ENCODE measurements around the gene BABAM2.
"Not testable (repeated sequence)": the region's sequence is repeated elsewhere in the genome, so short reads cannot be mapped to it uniquely, and the experiment has no call there.

BABAM2 gene

DNA sequence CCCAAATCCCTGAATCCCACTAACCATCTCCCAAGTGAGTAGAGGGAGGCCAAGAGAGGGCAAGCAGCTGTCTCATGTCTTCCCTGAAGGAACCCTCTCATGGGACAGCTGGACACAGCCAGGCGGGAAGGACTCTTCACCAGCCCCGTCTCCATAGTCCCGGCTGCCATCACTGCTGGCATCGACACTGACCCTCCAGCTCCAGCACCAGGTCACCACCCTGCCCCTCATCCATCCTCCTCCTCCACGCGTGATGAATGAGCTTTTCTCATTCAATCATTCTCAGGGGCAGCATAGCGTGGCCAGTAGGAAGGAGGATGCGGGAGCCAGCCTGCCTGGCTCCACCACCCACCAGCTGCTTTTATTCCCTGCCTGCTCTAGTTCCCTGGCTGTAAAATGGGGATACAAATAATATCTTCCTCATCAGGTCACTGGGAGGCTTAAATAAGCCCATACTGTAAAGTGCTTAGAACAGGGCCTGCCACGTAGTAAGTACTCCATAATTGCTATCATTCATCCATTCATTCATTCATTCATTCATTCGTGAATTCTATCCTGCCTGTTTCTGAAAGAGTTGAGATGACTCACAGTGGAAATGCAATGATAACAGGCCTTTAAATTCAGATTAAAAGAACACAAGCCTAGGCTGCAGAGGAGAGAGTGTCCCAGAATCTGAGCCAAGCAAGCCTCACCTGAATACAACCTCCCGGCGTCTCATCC is 471.6 kb downstream of the BABAM2 start:
- no peak for DNase-seq

DNA sequence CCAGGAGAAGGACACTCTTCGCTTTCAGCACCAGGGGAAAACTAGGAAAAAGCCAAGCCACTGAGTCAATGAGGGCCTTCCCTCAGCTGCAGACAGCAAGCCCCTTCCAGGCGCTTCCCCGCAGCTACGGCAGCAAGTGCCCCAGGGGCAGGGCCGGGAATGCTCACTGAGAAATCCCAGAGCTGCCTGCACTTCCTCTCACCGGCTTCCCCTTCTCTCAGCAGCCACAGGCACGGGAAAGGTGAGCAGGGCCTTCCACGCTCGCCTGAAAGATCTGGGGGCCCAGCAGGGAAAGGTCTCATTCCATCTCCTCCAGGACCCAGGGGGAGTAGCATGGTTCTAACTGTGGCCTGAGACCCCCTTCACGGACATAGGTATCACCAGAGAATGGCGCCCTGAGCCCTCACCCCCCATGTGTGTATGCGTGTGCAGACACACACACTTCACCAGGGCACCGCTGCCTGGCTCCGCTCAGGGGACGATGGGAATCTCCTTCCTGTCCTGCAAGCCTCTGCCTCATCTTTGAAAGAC is 472.5 kb downstream of the BABAM2 start:
- DNase-seq = no peak

- no peak for DNase-seq
These were observed 473.3 kb downstream of the BABAM2 start for GRCh38 chr2:28363686-28364280.

GRCh38 chr2:28364610-28365009 is 474.1 kb downstream of the BABAM2 start:
- no peak for DNase-seq

DNA sequence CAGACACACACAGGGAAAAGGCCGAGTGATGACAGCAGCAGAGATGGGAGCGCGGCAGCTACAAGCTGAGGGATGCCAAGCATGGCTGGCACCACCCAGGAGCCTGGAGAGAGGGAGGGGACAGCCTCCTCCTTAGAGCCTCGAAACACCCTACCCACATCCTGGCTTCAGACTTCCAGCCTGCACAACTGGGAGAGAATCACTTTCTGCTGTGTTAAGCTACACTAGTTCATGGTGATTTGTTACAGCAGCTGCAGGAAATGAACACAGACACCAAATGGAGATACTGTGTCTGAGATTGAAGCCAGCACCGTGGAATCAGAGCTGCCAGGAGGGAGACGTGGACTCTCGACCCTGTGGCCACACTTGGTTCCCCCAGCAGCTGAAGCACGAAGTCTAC is 474.6 kb downstream of the BABAM2 start:
- DNase-seq = peak; percentile 31

- DNase-seq = no peak
These were observed 475.6 kb downstream of the BABAM2 start for GRCh38 chr2:28366149-28366495.

GRCh38 chr2:28366496-28367282 is 476.2 kb downstream of the BABAM2 start:
- DNase-seq = no peak

DNA sequence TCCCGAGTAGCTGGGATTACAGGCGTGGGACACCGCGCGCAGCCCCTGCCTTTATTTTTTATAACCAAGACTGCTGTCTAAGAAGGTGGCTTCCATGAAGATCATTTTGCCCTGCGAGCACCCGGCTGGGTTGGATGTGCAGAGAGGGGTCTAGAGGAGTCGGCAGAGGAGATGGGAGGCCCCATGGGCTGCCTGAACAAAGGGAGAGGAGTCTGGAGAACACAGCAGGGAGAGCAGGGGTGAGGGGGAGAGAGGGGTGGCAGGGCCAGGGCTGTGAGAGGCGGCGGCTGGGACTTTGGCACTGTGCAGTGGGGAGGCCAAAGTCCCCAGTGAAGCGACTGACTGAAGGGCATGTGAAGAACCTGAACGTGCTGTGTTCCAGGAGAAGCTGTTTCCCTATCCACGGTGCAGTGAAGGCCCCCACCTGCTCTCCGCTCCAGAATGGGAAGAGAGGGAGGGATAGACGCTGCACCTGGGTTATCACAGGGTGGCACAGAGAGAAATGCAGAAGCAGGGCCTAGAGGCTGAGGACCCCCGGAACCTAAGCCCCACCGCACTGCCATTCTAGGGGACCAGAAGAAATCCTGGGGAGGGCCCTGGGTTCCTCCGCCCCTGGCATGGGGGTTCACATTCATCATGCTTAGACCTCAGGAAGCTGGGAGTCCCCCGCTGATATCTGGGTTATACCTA is 477.3 kb downstream of the BABAM2 start:
- DNase-seq = no peak

DNA sequence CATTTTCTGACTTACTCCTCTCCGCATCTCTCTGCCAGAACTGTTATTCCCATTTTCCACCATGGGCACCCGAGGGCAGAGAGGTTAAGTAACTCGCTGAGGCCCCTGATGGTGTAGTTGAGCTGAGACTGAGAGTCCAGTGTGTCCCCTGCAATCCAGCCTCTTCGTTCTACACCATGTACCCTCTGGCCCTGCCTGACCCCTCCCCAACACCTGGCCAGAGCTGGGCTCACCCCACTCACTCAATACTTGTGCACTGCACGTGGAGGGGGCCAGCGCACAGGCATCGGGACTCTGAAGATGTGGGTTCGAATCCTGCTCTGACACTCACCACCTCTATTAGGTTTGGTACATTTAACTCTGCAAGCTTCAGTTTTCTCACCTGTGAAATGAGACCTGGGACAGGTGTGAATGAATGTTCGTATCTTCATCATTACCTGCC is 477.8 kb downstream of the BABAM2 start:
- no peak for DNase-seq

DNA sequence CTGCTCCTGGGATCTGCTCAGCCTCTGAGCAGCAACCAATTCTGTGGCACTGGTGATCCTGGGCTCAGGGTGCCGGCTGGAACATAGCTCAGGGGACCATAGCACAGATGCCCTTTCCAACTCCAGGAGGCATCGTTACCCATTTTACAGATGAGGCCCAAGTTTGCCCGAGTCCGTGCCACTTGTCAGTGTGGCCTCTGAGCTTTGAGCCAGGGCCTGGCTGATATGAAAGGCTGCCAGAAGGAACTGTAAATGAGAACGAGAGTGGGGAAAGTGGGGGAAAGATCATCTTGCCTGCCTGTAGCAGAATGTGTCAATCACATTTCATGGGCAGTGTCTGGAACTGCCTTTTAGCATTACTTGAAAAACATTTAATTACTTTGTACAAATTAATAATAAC is 478.8 kb downstream of the BABAM2 start:
- DNase-seq = no peak

DNA sequence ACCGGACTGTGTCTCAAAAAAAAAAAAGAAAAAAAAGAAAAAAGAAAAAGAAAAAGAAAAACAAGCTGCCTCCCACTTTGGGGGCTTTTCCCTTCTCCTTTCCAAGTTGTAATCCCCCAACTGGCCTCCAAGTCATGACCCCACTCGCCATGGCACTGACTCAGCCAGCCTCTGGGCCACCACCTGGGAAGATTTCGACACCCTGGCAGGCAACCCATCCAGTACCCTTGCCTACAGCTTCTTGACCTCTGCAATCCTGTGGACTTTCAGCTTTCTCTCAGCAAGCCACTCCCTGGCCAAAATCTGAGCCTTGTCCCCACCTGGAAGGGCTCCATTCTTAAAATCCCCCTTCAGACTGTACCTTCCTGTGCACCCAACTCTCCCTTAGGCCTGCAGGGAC is 479.8 kb downstream of the BABAM2 start:
- DNase-seq = no peak

DNA sequence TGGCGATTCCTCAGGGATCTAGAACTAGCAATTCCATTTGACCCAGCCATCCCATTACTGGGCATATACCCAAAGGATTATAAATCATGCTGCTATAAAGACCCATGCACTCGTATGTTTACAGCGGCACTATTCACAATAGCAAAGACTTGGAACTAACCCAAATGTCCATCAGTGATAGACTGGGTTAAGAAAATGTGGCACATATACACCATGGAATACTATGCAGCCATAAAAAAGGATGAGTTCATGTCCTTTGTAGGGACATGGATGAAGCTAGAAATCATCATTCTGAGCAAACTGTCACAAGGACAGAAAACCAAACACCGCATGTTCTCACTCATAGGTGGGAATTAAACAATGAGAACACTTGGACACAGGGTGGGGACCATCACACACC is 481.2 kb downstream of the BABAM2 start:
- DNase-seq = not testable (repeated sequence)

DNA sequence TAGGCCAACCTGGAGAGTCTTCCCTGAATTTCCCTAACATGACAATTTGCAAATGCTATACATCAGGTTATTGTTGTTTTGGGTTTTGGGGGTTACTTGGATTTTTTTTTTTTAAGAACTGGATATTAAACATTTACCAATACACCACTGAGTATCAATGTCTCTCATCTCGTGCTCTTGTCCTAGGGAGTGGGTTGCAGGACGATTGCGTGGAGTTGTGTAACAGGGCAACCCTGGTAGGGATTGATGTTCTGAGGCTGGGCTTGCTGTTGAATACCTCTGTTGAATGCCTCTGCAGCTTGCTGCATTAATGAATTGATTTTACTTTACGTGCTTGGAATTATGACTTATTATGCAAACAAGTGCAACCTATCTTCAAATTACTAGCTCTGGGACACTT is 483.3 kb downstream of the BABAM2 start:
- DNase-seq = no peak

- no peak for DNase-seq
These were observed 483.8 kb downstream of the BABAM2 start for GRCh38 chr2:28374331-28374730.

GRCh38 chr2:28375236-28375635 is 484.7 kb downstream of the BABAM2 start:
- DNase-seq = no peak

- no peak for DNase-seq
These were observed 485.5 kb downstream of the BABAM2 start for GRCh38 chr2:28375742-28376631.

GRCh38 chr2:28377195-28377816 is 486.8 kb downstream of the BABAM2 start:
- no peak for DNase-seq

DNA sequence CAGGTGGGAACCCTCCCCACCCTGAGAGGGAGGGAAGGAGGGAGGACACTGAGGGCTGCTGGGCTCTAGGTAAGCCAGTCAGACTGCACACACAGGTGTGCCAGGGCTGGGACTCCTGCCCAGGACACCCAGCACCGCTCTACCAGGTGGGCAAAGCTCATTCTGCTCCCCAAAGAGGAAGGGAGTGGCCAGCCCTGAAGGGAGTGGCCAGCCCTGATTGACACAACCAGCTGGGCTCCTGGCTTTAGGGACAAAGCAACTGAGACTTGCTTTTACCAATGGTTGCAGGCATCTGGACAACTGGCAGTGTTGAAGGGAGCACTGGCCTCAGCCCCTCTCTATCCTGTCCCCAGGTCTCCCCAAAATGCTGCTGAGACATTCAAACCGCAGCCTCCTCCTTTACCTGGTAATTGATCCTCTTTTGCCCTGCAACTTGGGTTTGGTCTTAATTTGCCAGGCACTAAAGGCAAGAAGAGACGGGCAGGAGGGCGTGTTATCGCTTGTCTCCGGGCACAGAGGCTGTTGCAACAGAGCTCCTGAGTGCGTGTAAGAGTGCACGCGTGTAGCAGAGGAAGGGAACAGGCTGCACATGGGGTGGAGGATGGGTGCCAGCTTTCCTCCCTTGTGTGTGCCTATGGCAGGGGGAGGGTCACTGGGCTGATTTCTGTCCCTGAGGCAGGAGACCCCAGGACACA is 487.6 kb downstream of the BABAM2 start:
- DNase-seq = no peak

GRCh38 chr2:28378679-28379584 is 488.4 kb downstream of the BABAM2 start:
- DNase-seq = no peak
